Measurements from ENCODE around the gene IQGAP2.

- TF ChIP-seq RAD21 (CRISPR knock-in tag; conservative IDR thresholded peaks at IDR 0.05 in 1 of 2, IDR thresholded peaks at IDR 0.05 in 1 of 2) = no peak
- no peak for TF ChIP-seq CTCF (IDR thresholded peaks at IDR 0.05 in 2 of 3, conservative IDR thresholded peaks at IDR 0.05 in 1 of 3; ENCODE audit: insufficient read depth in 2 of 3, low read depth in 1 of 3, low read length in 3 of 3)
- TF ChIP-seq ZNF274 (IDR thresholded peaks at IDR 0.05; ENCODE audit: borderline replicate concordance, low read depth, low read length) = no peak
- no peak for TF ChIP-seq TEAD4 (IDR thresholded peaks at IDR 0.05; ENCODE audit: low read length)
- no peak for TF ChIP-seq TEAD4 (CRISPR knock-in tag; IDR thresholded peaks at IDR 0.05; ENCODE audit: borderline replicate concordance)
- TF ChIP-seq HNRNPK (IDR thresholded peaks at IDR 0.05; ENCODE audit: low read depth, low read length, poor library complexity, severe bottlenecking) = no peak
Measured at GRCh38 chr5:76483881-76484280, 80.8 kb downstream of the IQGAP2 start.
